ENCODE data around the gene PTGER1.

PTGER1 gene

DNA sequence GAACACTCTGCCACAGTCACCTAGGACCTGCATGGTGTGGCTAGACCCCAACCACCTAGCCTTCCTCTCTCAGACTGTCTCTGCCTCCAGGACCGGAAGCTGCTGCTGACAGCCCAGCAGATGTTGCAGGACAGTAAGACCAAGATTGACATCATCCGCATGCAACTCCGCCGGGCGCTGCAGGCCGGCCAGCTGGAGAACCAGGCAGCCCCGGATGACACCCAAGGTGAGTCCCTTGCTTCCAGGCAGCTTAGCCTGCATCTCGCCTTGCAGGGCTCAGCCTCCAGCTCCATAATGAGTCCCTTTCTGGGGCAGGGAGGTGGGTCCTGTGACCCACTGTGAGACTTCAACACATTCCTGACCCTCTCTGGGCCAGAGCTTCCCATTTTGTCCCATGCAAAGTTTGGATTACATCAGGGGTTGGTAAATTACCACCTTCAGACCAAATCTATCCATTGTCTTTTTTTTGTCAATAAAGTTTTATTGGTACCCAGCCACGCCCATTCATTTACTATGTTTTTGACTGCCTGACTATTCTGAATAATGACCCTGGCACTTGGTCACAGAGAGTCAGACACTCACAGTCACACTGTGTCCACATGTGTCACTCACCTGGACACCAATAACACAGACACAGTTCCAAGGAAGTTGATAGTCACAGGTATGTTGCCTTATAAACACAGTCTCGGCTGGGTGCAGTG lies 28.7 kb downstream of the PTGER1 start:
- H3K4me3 ChIP-seq (ENCODE audit: low read length) = no peak overlapping the region
- TF ChIP-seq, protein P1, sequence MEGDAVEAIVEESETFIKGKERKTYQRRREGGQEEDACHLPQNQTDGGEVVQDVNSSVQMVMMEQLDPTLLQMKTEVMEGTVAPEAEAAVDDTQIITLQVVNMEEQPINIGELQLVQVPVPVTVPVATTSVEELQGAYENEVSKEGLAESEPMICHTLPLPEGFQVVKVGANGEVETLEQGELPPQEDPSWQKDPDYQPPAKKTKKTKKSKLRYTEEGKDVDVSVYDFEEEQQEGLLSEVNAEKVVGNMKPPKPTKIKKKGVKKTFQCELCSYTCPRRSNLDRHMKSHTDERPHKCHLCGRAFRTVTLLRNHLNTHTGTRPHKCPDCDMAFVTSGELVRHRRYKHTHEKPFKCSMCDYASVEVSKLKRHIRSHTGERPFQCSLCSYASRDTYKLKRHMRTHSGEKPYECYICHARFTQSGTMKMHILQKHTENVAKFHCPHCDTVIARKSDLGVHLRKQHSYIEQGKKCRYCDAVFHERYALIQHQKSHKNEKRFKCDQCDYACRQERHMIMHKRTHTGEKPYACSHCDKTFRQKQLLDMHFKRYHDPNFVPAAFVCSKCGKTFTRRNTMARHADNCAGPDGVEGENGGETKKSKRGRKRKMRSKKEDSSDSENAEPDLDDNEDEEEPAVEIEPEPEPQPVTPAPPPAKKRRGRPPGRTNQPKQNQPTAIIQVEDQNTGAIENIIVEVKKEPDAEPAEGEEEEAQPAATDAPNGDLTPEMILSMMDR (conservative IDR thresholded peaks at IDR 0.05; ENCODE audit: low read length) = no peak
- no peak for DNase-seq (ENCODE audit: low read depth)

DNA sequence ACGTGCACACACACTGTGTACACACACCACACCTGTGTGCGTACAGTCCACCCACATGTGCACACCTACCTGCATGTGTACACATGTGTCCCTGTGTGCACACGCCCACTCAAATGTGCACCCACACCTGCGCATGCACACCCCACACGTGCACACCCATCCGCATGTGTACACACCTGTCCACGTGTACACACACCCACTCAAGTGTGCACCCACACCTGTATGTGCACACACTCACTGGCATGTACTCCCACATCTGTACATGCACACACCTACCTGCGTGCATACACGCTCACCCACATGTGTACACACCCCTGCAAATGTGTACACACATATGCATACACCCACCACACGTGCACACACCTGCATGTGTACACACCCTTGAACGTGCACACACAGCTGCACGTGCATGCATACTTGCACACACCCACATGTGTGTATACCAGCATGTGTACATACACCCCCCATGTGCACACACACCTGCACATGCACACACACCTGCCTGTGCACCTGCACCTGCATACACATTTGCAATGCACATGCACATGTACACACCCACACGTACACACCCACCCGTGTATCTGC lies 31.4 kb downstream of the PTGER1 start:
- DNase-seq (ENCODE audit: low read depth) = no peak
- no peak overlapping the region for H3K4me3 ChIP-seq (ENCODE audit: low read length)

GRCh38 chr19:14442891-14443631 lies 32.1 kb downstream of the PTGER1 start:
- TF ChIP-seq, protein P1 (conservative IDR thresholded peaks at IDR 0.05; ENCODE audit: low read length) = no peak
- no peak for DNase-seq (ENCODE audit: low read depth)
- no peak overlapping the region for H3K4me3 ChIP-seq (ENCODE audit: low read length)

More for the DNA sequence above, 31.4 kb downstream of the PTGER1 start:
- TF ChIP-seq, protein P1 (conservative IDR thresholded peaks at IDR 0.05; ENCODE audit: low read length) = no peak

DNA sequence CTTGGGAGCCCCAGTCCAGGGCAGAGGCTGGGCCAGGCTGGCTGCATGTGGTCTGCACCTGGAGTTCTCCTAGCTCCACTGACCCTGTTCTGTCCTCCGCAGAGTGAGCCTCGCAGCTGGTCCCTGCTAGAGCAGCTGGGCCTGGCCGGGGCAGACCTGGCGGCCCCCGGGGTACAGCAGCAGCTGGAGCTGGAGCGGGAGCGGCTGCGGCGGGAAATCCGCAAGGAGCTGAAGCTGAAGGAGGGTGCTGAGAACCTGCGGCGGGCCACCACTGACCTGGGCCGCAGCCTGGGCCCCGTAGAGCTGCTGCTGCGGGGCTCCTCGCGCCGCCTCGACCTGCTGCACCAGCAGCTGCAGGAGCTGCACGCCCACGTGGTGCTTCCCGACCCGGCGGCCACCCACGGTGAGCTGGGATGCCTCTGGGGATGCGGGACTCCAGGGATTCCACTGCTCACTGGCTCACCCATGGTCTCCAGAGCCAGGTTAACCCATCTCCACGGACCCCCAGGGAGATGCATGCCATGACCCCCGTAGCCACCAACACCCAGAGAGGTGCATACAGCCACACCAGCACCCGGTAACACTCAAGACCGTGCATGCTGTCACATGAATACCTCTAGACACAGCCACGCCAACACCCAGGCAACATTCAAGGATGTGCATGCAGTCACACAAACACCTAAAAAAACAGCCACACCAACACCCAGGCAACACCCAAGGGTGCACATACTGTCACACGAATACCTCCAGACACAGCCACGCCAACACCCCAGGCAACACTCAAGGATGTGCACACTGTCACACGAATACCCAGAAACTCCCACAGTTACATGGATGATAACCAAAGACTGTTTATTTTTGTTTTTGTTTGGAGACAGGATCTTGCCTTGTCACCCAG lies 33.9 kb downstream of the PTGER1 start:
- DNase-seq (ENCODE audit: low read depth) = no peak
- TF ChIP-seq, protein P1 (conservative IDR thresholded peaks at IDR 0.05; ENCODE audit: low read length) = no peak
- no peak overlapping the region for H3K4me3 ChIP-seq (ENCODE audit: low read length)

DNA sequence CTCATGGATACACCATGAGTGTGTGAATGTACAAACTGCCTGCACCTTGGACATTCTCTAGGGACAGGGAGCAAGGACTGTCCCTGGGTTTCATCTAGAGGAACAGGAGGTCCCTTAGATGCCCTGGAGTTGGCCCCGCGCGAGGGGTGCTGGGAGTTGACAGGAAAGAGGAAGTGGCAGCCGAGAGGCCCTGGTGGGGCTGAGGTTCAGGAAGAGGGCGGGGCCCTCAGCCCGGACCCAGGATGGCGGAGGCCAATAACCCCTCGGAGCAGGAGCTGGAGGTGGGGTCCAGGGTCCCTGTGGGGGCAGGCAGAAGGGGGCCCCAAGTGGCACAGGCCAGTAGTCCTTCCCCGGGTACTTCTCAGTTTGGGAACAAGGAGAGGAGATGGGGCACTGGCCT lies 35.1 kb downstream of the PTGER1 start:
- TF ChIP-seq, protein P1 (conservative IDR thresholded peaks at IDR 0.05; ENCODE audit: low read length) = no peak
- no peak overlapping the region for H3K4me3 ChIP-seq (ENCODE audit: low read length)
- no peak for DNase-seq (ENCODE audit: low read depth)

- H3K4me3 ChIP-seq (ENCODE audit: low read length) = no peak overlapping the region
- TF ChIP-seq, protein P1 (conservative IDR thresholded peaks at IDR 0.05; ENCODE audit: low read length) = no peak
- no peak for DNase-seq (ENCODE audit: low read depth)
Observed at GRCh38 chr19:14439014-14439413, 36.1 kb downstream of the PTGER1 start.

All from AG10803 (cell line).